ENCODE data around the gene PIK3C3.

DNA sequence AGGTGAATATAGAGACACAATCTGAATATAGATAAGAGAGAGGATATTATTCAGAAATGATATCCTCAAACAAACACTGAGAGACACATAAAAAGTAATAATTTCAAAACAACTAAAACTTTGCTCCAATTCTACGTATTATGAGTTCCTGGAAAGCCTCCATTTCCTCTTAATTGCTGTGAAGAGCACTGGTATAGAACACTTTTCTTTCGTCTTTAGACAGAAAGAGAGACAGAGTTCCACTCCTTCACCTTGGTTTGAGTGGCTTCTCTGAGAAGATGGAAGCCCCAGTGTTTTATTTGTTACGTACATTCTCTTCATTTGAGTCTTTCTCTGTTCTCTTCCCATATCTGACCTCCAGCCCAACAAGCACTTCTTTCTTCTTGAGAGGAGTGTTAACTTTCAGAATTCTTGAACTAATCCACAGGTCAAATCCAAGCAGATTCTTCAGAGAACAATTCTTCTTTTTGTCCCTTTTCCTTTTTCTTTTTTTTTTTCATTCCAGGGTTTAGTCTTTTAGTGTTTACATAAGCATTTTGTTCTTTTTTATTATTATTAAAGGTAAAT is 6.4 kb upstream of the PIK3C3 start:
- TF ChIP-seq, protein P1, sequence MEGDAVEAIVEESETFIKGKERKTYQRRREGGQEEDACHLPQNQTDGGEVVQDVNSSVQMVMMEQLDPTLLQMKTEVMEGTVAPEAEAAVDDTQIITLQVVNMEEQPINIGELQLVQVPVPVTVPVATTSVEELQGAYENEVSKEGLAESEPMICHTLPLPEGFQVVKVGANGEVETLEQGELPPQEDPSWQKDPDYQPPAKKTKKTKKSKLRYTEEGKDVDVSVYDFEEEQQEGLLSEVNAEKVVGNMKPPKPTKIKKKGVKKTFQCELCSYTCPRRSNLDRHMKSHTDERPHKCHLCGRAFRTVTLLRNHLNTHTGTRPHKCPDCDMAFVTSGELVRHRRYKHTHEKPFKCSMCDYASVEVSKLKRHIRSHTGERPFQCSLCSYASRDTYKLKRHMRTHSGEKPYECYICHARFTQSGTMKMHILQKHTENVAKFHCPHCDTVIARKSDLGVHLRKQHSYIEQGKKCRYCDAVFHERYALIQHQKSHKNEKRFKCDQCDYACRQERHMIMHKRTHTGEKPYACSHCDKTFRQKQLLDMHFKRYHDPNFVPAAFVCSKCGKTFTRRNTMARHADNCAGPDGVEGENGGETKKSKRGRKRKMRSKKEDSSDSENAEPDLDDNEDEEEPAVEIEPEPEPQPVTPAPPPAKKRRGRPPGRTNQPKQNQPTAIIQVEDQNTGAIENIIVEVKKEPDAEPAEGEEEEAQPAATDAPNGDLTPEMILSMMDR (IDR thresholded peaks at IDR 0.05) = no peak
- TF ChIP-seq POLR2AphosphoS5 (IDR thresholded peaks at IDR 0.05) (no peak), POLR2A (IDR thresholded peaks at IDR 0.05) (no peak), EP300 (IDR thresholded peaks at IDR 0.05) (no peak)
